ENCODE data around the gene ANK2. TPM values are rescaled to one million over a fixed set of nuclear protein-coding genes. Genes with fewer than 3 reads are reported as not detected.

Gene ANK2
- total and polyA plus RNA-seq, 2 experiments from 2014 or later, result 49.4 to 190 TPM

GRCh38 chr4:113330200-113330599 is 280.7 kb downstream of the ANK2 start:
- Histone ChIP-seq H3K4me1 (ENCODE audit: low read depth) (no peaks in the 10 kb centered on the region), H3K36me3 (peaks cover 2% of the 10 kb centered on the region), H3K4me3 (no peak overlapping the region), H3K27ac (no peak overlapping the region), H3K9me3 (ENCODE audit: low read depth) (no peaks in the 10 kb centered on the region), H3K27me3 (no peaks in the 10 kb centered on the region)
- TF ChIP-seq, protein P1, sequence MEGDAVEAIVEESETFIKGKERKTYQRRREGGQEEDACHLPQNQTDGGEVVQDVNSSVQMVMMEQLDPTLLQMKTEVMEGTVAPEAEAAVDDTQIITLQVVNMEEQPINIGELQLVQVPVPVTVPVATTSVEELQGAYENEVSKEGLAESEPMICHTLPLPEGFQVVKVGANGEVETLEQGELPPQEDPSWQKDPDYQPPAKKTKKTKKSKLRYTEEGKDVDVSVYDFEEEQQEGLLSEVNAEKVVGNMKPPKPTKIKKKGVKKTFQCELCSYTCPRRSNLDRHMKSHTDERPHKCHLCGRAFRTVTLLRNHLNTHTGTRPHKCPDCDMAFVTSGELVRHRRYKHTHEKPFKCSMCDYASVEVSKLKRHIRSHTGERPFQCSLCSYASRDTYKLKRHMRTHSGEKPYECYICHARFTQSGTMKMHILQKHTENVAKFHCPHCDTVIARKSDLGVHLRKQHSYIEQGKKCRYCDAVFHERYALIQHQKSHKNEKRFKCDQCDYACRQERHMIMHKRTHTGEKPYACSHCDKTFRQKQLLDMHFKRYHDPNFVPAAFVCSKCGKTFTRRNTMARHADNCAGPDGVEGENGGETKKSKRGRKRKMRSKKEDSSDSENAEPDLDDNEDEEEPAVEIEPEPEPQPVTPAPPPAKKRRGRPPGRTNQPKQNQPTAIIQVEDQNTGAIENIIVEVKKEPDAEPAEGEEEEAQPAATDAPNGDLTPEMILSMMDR (IDR thresholded peaks at IDR 0.05; ENCODE audit: low read depth, low read length), result no peak
- no peak for DNase-seq (ENCODE audit: low read depth in 1 of 2, low spot score in 1 of 2)

DNA sequence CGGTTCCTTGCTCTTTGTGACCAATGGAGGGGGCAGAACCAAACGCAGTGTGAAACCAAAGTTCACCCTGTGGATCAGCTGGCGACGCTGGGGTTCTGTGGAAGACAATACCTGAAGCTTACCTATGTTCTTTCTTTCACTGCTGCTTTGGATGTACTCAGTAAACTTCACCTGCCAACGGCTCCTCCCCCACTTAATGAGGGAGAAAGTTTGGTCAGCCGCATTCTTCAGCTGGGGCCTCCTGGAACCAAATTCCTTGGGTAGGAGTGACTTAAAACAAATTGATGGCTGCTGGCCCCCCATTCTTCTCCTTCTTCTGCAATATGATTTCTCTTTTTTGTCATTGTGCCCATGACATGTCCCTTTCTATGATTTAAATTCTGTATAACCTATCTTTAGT is 282.4 kb downstream of the ANK2 start:
- Histone ChIP-seq H3K4me3 (no peak overlapping the region), H3K4me1 (ENCODE audit: low read depth) (no peaks in the 10 kb centered on the region), H3K27me3 (no peaks in the 10 kb centered on the region), H3K27ac (no peak overlapping the region), H3K36me3 (peaks cover 6% of the 10 kb centered on the region), H3K9me3 (ENCODE audit: low read depth) (no peaks in the 10 kb centered on the region)
- TF ChIP-seq, protein P1 (IDR thresholded peaks at IDR 0.05; ENCODE audit: low read depth, low read length), result no peak
- DNase-seq (ENCODE audit: low read depth in 1 of 2, low spot score in 1 of 2), result no peak

- Histone ChIP-seq H3K9me3 (ENCODE audit: low read depth) (no peaks in the 10 kb centered on the region), H3K4me1 (ENCODE audit: low read depth) (no peaks in the 10 kb centered on the region), H3K27me3 (no peaks in the 10 kb centered on the region), H3K27ac (no peak overlapping the region), H3K36me3 (peaks cover 6% of the 10 kb centered on the region), H3K4me3 (no peak overlapping the region)
- no peak for DNase-seq (ENCODE audit: low read depth in 1 of 2, low spot score in 1 of 2)
- TF ChIP-seq, protein P1 (IDR thresholded peaks at IDR 0.05; ENCODE audit: low read depth, low read length), result no peak
Observed at GRCh38 chr4:113332701-113333100, 283.2 kb downstream of the ANK2 start.

GRCh38 chr4:113335746-113336145 is 286.3 kb downstream of the ANK2 start:
- no peak for DNase-seq (ENCODE audit: low read depth in 1 of 2, low spot score in 1 of 2)
- no peaks in the 10 kb centered on the region for H3K4me1 ChIP-seq (ENCODE audit: low read depth)
- no peaks in the 10 kb centered on the region for H3K9me3 ChIP-seq (ENCODE audit: low read depth)
- H3K36me3 ChIP-seq, result peaks cover 3% of the 10 kb centered on the region
- H3K27ac ChIP-seq, result no peak overlapping the region
- H3K27me3 ChIP-seq, result no peaks in the 10 kb centered on the region
- TF ChIP-seq, protein P1 (IDR thresholded peaks at IDR 0.05; ENCODE audit: low read depth, low read length), result no peak
- H3K4me3 ChIP-seq, result no peak overlapping the region

- Histone ChIP-seq H3K27ac (no peak overlapping the region), H3K4me3 (no peak overlapping the region), H3K4me1 (ENCODE audit: low read depth) (no peaks in the 10 kb centered on the region), H3K9me3 (ENCODE audit: low read depth) (no peaks in the 10 kb centered on the region), H3K27me3 (no peaks in the 10 kb centered on the region), H3K36me3 (peaks cover 4% of the 10 kb centered on the region)
- TF ChIP-seq, protein P1 (IDR thresholded peaks at IDR 0.05; ENCODE audit: low read depth, low read length), result no peak
- DNase-seq (ENCODE audit: low read depth in 1 of 2, low spot score in 1 of 2), result no peak
Observed at GRCh38 chr4:113336556-113336955, 287.1 kb downstream of the ANK2 start.

- no peaks in the 10 kb centered on the region for H3K27me3 ChIP-seq
- H3K36me3 ChIP-seq, result peaks cover 29% of the 10 kb centered on the region
- TF ChIP-seq, protein P1 (IDR thresholded peaks at IDR 0.05; ENCODE audit: low read depth, low read length), result no peak
- no peak overlapping the region for H3K27ac ChIP-seq
- no peaks in the 10 kb centered on the region for H3K4me1 ChIP-seq (ENCODE audit: low read depth)
- H3K4me3 ChIP-seq, result no peak overlapping the region
- H3K9me3 ChIP-seq (ENCODE audit: low read depth), result no peaks in the 10 kb centered on the region
- DNase-seq (ENCODE audit: low read depth in 1 of 2, low spot score in 1 of 2), result peak in 1 of 2 donors; percentile 16
Observed at GRCh38 chr4:113339430-113339813, 290.0 kb downstream of the ANK2 start.
